GM21529 (cell line): ENCODE data around the gene PGP.

Experiments used
- ATAC-seq: cut with Tn5 transposase; IDR thresholded peaks from one replicate; pipeline ENCODE4 v1.9.1; 2021; ENCODE audit not compliant: unreplicated experiment

Gene PGP

DNA sequence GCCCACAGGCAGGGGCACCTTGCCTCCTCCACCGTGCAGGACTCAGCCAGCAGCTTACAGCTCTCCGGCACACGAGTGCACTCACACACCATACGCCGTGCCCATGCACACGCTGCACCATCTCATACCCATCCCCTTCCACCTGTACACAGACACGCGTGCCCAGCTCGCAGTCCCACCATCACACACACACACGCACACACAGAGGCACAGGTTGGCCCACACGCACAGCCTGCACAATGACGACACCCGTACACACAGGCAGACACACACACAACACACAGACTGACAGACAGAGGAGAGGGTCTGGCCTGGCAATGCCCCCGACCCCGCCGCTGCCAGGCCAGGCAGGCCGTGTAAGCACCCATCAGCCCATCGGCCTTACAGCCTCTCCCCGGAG is 30.3 kb downstream of the PGP start:
- no peak for ATAC-seq

DNA sequence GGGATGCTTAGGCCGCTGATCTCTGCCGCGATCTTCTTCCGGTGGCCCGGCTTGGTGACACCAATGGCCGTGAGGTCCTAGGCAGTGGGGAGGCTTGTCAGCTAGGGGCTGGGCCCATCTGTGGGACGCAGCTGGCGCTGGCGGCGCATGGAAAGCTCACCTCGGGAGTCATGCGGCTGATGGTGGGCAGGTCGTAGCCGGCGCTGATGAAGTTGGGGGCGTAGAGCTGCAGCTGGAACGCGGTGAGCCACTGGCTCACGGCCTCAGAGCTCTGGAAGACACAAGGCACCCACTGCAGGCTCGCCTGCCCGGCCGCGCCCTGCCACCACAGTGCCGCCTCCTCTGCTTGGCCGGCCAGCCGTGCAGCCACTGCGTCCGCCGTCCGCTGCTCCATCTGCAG is 31.0 kb downstream of the PGP start:
- no peak for ATAC-seq

DNA sequence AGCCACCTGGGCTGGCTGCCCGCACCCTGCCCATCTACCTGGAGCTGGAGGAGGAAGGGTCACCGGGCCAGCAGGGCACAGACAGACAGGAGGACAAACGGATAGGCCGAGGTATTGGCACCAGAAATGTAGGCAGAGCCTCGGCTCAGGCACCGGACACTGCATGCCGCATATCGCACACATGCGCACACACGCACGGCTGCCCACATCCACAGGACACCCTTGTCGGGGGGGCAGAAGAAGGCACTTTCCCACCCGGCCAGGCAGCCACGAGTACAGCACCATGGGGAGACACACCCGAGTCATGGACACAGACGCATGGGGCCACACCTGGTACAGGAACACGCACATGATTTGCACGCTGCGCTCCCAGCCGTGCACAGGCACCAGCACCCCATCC is 32.7 kb downstream of the PGP start:
- no peak for ATAC-seq

DNA sequence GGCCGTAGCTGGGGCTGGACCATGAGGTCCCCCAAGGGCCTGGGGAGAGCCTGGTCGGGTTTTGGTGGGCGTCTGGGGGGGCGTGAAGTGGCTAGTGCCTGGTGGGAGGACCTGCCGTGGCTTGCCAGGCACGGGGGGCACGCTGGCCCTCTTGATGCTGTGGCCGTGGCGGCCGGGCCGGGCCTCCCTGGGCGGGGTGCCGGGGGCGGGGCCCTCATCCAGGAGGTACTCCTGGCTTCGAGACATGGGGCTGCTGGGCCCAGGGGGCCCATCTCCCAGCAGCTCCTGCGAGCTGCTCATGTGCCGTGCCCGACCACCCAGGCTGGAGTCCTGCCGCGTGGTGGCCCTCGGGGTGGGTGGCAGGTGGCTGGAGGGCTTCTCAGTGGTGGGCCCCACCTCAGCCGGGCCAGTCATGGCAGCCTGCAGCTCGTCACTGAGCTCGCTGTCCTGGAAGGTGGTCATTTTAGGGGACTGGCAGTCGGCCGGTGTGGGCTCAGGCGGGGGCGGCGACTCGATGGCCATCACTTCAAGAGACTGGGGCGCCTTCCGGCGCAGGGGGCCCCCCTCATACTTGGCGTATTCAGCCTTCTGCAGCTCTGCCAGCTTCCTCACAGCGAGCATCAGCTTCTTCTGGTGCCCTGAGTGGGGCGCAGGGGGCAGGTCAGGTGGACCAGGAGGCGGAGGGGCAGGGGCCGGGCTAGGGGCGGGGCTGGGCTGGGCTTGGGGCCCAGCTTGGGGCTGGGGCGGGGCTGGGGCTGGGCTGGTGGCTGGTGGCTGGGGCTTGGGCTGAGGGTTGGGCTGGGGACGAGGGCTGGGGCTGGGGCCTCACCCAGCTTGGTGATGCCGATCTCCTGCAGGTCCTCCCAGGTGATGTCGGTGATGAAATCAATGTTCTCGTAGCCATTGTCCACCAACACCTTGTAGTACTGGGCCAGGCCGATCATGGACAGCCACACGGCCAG is 33.4 kb downstream of the PGP start:
- no peak for ATAC-seq

DNA sequence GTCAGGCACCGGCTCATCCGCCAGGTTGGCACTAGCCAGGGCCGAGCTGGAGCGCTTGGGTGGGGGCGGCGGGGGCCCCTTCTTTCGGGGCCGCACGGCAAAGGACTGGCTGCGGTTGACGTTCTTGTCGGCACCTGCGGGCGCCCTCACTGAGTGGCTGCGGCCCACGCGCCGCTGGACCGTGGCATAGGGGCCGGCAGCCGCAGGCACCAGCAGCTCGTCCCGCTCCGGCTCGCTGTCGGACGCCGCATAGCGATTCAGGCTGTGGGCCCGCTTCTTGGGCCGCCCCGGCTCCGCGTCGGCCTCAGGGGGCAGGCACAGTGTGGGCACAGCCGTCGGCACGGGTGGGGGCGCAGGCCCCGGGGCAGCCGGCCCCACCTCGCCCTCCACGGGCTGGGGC is 34.2 kb downstream of the PGP start:
- ATAC-seq, result no peak

DNA sequence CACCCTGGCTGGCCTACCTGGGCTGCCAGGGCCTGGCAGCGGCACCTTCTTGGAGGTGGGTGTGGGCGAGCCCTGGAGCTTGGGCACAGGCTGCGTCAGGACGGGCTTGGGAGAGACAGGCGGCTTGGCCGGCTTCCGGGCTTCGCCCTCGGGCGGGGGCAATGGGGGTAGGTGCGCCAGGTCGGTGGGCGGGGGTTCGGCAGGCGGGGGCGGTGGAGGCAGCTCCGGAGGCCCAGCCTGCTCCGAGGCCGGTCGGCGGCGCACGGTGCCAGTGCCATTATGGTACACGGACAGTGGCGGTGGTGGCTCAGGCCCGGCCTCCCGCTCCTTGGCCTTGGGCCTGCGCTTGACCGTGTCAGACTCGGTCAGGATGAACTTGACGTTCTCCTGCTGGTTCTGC is 35.1 kb downstream of the PGP start:
- ATAC-seq, result no peak

DNA sequence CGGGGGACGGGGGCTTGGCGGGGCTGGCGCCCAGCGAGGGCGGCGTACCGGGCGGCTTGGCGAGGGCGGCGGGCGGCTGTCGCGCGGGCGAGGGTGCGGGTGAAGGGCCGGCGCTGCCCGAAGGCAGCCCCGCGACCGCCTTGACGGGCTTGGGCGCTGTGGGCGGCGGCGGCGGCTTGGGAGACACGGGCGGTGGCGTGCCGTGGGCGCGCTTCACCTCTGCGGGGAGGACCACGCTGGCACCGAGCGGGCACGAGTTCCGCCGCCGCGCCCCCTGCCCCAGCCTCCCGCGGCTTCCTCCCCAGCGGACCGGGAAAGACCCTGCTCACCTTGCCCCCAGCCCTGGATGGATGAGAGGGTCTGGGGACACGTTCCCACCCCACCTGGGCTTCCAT is 35.5 kb downstream of the PGP start:
- no peak for ATAC-seq

DNA sequence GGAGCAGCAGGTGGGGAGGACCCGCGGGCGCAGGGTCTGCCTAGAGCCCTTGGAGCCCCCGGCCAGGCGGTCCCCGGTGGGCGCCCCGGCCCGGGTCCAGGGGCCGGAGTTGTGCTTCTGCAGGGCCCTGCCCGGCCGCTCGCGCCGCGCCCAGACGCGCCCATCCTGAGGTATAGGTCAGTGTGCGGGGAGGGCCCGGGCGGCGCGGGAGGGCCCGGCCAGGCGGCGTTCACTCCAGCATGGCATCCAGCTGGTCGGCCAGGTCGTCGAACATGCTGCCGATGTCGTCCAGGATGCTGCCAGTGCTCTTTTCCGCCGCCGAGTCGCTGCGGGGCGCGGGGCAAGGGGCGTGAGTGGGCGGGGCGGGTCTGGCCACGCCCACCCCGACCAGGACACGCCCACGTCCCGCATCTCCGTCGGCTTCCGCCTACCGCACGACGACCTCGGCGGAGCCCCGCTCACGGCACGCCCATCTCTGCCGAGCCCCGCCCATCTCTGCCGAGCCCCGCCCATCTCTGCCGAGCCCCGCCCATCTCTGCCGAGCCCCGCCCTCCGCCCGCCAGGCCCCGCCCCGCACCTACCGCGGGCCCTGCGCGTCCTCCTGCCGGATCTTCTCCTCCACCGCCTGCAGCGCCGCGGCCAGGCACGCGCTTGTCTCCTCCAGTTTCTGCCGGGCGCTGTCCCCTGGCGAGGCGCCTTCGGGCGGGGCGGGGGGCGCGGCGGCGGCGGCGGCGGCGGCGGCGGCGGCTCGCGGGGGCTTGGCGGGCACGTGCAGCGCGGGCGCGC is 36.1 kb downstream of the PGP start:
- ATAC-seq, result no peak

DNA sequence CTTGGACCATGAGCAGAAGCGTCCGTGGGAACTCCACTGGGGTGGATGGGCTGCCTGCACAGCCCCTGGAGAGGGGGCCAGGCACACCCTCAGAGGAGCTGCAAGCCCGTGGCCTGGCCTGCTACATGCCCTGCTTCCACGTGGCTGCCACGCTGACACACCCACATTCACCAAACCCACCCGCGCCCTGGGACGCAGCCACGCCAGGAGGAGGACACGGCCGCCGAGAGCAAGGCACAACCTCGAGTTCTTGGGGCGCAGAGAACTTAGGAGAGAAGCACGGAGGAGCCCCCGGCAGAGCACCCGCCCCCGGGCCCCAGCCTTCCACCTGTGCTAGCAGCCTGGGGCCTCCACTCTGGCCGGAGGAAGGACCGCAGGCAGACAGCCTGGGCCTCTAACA is 37.1 kb downstream of the PGP start:
- ATAC-seq, result no peak

DNA sequence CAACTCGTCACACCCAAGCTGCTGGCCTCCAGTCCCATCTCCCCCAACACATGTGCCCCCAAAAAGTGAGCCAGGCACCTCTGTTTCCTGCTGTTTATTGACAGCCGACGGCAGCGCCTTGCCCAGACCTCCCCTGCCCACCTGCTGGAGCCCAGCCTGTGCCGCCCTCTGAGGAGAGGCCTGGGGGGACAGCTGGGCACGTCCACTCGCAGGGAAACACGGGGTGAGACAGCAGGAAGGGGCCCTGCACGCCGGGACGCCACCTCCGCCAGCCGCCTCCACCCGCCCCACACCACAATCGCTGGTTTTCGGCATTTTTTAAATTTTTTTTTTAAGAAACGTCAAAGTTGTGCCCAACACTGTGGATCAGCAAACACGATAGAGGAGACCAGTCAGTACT is 37.5 kb downstream of the PGP start:
- ATAC-seq, result no peak

DNA sequence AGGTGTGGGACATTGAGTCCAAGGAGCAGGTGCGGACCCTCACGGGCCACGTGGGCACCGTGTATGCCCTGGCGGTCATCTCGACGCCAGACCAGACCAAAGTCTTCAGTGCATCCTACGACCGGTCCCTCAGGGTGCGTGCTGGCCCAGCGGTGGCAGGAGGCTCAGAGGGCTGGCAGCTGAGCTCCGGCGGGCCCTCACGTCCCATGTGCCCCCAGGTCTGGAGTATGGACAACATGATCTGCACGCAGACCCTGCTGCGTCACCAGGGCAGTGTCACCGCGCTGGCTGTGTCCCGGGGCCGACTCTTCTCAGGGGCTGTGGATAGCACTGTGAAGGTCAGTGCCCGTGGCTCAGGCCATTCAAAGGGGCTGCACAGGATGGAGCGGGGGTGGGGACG is 38.6 kb downstream of the PGP start:
- ATAC-seq, result no peak

DNA sequence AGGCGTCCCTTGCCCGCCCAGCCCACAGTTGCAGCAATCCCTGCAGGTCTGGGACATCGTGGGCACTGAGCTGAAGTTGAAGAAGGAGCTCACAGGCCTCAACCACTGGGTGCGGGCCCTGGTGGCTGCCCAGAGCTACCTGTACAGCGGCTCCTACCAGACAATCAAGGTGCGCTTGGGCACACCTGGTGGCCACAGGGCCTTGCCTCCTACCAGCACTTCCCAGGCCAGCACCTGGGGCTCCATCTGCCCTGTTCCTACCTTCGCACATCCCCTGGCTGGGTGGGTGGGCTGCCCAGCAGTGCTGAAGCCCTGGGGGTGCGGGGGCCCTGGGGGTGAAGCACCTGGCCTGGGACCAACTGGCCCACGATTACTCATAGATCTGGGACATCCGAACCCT is 39.2 kb downstream of the PGP start:
- no peak for ATAC-seq

DNA sequence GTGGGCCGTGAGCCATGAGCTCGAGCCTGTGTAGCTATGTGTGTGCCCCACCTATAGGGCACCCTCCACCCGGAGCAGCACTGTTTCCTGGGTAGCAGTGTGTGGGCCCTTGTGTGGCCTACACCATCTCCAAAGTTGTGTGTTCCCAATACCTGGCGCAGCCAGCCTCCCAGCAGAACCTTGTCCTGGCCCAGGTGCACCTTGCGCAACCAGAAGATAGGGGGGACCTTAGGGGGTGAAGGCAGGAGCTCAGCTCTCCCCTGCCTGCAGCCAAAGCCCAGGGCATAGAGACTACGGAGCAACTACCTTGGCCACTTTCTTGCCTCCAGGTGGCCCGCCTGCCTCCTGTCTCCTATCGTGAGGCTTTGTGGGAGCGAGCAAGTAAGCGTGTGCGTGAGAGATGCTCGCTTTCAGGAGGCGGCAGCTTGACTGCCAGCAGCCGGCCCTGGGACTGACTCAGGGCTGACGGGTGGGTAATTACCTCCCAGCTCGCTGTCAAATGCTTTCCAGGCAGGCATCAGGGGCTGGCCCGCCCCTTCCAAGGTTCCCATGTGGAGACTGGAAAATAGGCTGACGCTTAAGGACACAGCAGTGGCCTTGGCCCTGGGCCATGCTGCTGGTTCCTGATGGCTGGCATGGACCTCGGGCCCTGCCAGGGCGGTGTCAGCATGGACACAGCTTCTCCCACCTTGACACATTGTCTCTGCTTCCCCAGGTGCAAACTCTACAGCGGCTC is 40.1 kb downstream of the PGP start:
- ATAC-seq, result no peak

DNA sequence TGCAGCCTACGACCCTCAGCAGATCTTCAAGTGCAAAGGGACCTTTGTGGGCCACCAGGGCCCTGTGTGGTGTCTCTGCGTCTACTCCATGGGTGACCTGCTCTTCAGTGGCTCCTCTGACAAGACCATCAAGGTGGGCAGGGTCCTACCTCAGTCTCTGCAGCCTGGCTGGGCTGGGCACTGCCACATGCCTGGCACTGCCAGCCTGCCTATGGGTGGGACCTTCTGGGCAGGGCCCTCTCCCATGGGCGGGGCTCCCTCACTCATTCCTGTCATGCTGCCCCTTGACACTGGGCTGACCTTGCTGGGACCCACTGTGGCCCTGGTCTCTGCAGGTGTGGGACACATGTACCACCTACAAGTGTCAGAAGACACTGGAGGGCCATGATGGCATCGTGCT is 40.7 kb downstream of the PGP start:
- ATAC-seq, result no peak

DNA sequence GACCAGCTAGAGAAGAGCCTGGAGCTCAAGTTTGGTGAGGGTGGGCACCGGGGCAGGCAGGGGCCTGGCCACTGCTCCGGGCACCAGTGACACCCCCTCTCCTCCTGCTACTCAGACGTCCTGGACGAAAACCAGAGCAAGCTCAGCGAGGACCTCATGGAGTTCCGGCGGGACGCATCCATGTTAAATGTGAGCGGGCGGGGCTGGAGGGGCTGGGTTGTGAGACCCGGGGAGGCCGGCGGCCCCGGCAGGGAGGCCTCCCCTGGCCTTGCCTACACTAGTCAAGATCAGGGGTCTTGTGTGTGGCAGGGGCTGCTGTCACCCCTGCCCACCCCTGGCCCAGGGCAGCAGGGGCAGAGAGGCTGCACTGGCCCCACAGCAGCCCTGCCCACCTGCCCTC is 41.3 kb downstream of the PGP start:
- no peak for ATAC-seq

DNA sequence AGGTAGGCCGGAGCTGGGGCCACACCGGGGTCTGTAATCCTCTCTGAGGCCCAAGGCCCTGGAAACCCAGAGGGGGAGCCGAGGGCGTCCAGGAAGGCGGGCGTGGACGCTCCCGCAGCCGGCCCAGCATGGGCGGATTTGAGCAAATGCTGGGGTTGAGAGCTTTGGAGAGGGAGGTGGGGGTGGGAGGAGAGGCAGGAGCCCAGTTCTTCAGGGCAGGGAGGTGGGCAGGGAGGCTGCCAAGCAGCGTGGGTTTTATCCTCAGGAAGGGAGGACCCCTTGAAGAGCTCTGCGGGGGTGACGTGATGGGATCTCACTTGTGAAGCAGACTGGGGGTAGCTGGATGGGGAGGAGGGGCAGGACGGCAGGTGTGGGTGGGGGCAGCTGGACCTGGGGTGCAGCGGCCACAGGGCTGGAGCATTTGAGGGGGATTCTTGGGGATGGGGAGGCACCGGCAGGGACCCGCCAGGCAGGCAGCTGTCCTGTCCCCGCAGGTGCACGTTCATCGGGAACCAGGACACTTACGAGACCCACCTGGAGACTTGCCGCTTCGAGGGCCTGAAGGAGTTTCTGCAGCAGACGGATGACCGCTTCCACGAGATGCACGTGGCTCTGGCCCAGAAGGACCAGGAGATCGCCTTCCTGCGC is 41.8 kb downstream of the PGP start:
- ATAC-seq, result no peak

DNA sequence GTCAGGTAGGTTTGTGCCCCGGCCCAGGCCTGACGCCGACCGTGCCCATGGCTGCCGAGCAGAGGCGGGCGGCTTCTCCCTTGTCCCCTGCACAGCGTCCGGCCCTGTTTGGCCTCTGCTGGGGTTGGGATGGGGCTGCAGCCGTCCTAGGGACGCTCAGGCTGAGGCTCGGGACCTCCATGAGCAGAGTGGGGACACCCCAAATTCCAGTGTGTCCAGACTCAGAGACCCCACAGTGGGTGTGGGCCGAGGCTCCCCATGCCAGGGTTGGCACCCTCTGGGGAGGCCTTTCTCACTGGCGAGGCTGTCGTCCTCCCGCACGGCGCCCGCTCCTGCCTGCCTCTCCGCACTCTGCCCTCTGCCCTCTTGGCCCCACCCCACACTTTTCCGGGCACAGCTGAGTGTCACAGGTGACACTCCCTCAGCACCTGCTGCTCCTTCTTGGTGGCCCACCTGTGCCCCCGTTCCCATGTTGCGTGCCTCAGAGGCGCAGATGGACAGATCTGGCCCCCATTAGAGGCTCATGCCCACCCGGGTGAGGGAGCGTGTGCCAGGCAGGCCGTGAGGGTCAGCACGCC is 43.0 kb downstream of the PGP start:
- ATAC-seq, result no peak

DNA sequence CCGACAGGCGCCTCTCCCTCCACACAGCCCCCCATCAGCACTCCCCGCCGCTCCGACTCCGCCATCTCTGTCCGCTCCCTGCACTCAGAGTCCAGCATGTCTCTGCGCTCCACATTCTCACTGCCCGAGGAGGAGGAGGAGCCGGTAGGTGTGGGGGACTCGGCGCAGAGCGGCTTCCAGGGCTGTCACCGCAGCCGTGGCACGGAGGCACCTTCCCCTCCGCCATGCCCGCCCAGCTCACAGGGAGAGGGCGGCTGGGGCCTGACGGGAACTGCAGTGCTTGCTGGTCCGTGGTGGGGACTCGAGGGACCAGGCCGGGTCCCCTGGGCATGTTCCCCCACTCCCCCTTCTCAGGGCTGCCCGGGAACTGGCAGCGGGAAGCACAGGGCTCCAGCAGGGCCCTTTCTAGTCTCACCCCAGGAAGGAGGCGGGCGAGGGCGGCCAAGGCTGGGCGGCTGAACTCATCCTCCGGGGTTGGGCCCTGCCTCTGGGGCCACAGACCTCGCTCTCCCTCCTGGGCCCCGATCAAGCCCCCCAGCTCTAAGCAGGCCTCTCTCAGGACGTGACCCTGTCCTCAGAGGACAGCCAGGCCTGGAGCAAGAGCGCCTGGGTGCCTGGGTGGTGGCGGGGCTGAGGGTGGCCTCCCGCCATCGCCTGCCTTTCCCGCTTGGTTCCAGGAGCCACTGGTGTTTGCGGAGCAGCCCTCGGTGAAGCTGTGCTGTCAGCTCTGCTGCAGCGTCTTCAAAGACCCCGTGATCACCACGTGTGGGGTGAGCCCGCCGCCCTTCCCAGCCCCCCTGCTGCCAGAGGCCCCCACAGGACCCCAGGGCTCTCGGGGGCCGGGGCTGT is 43.8 kb downstream of the PGP start:
- no peak for ATAC-seq

DNA sequence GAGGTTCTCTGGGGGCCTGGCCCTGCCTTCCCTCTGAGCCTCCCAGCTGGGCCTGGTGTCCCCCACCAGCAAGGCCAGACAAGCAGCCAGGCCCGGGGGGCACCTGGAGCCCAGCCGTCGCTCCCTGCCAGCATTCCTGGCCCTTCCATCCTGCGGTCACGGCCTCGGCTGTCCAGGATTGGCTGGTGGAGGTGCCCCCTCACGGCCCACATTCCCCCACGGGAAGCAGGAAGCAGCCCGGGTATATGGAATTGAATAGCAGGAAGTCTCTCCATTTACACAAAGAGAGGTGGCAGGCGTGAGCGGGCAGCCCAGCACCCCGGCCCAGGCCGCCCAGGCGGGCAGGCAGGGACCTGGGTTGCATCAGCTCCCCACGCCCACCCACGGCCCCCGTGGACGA is 44.6 kb downstream of the PGP start:
- ATAC-seq, result no peak
